Retina (tissue), 1 donor: ENCODE results near the gene CSF1.

Source experiments
- DNase-seq: peaks from one replicate; pipeline ENCODE4 v3.0.0-alpha.2; 2016

Gene CSF1

DNA sequence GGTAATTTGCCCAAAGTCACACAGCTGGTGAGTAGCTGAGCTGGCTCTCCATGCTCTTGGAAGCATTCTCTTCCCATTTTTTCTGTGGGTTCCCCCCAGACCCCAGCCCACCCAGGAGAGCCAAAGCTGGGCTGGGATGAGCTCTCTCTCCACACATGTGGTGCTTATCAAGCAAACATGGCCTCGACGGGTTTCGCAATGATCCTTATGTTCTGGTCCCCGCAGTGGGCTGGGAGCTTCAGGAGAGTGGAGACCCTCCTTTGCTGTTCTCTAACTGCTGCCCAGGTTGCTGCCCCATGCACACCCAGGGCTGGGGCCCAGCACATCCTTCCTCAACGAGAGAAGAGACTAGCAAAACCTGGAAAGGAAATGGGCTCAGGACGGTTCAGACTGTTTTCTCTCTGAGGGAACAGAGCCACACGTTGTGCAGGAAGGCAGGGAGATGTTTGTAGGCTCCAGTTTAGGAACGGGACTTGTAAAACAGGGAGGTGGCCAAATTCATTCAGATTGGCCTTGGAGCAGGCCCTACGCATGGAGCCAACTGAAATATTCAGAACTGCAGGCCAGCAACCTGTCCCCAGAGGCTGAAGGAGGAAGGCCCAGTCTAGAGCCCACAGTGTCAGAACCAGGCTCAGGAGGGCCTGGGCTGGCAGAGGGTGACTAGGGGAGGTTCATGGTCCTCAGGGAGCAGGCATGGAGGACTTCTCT is 27.2 kb upstream of the CSF1 start:
- DNase-seq, result no peak

DNA sequence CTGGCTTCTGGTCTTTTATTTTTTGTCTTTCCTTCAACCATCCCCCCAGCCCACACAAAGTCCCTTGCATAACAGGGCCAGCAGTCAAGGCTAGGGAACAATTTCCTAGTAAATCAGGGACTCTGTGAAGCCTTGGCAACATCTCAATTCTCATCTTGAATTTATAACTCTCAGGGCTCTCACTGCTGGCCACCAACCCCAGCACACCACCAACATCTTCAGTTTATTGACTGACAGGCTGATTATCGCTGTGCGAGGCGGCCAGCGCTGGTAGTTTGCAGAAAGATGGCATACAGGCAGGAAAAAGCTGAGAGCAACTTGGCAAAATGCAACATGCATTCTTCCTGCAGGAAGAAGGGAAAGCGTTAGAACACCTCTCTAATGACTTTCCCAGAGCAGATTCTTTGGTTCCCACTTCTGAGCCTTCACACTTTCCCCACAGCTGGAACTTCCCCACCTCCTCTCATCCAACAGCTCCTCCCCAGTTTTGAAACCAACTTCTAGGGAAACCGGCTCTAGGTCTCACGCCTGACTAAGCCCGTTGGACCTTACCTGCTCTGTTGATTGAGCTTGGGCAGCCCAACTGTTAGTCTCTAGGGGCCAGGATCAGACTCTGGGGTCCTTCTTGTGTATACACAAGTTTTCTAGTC is 26.3 kb upstream of the CSF1 start:
- DNase-seq, result no peak

DNA sequence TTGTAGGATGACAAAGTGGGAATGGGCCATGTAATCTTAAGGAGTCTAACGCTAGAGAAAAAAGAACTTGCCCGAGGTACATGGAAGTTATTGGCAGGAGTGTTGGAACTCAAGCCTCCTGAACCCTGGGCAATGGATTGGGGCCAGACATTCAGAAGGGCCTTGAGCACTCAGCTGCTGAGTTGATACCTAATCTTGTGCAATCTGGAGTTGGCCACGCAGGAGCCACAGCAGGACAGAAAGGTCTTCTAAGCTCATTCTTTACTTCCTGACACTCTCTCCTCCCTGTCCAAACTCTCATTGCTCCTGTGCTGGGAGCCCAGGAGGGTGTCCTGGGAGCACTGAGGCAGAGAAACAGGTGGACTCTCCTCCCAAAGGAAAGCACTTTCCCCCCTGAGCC is 25.1 kb upstream of the CSF1 start:
- DNase-seq, result no peak

DNA sequence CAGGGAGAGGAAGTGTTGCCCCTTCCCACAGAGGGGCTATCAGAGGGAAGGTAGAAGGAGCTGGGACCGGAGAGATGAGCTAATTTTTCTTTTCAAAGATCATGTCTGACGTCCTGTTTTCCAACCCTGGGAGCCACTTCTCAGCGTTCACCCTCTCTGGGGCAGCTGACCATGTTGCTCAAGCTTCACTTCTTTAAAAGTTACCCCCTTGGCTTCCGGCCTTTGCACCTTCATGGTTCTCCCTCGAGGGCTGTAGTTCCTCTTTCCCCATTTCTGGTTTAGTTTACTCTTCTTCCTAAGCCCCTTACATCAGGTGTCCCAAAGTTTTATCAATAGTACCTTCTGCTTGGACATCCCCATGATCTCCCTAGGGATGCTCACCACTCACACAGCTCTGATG is 23.8 kb upstream of the CSF1 start:
- no peak for DNase-seq

- no peak for DNase-seq
Measured at GRCh38 chr1:109887271-109887670, 23.4 kb upstream of the CSF1 start.

DNA sequence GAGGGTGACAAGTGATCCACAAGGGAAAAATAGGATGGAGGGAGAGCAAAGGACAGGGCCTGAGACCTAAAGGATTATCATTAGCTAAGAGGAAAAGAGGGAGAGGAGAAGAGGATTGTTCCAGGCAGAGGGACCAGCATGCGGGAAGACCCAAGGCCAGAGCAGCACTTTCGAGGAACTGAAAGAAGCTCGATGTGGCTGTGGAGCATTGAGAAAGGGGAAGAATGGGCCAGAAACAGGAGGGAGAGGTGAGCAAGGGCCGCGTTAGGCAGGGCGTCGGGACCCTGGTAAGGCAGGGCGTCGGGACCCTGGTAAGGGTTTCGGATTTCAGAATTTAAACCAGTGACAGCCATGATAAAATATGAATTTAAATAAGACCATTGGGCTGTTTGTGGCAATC is 22.8 kb upstream of the CSF1 start:
- no peak for DNase-seq

GRCh38 chr1:109889094-109889493 is 21.6 kb upstream of the CSF1 start:
- DNase-seq, result no peak

GRCh38 chr1:109890115-109890953 is 20.3 kb upstream of the CSF1 start:
- no peak for DNase-seq

DNA sequence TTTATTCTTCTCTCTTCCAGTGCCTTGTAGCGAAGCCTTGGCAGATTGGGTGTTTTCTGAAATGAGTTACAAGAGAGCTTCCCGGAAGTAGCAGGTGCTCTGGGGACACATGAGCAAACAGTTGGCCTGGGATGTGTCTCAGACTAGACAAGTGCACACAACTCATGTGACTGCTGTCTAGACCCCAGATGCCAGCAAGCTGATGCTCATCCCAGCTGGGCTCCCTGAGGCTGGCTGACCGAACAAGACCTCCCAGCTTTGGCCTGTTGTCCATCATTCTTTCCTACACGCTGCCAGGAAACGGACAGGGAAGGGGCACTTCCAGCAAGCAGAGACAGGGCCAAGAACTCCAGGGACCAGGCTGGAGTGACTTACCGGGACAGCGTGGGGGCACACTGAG is 18.7 kb upstream of the CSF1 start:
- DNase-seq, result peak; percentile 53

GRCh38 chr1:109892561-109893368 is 17.9 kb upstream of the CSF1 start:
- no peak for DNase-seq

DNA sequence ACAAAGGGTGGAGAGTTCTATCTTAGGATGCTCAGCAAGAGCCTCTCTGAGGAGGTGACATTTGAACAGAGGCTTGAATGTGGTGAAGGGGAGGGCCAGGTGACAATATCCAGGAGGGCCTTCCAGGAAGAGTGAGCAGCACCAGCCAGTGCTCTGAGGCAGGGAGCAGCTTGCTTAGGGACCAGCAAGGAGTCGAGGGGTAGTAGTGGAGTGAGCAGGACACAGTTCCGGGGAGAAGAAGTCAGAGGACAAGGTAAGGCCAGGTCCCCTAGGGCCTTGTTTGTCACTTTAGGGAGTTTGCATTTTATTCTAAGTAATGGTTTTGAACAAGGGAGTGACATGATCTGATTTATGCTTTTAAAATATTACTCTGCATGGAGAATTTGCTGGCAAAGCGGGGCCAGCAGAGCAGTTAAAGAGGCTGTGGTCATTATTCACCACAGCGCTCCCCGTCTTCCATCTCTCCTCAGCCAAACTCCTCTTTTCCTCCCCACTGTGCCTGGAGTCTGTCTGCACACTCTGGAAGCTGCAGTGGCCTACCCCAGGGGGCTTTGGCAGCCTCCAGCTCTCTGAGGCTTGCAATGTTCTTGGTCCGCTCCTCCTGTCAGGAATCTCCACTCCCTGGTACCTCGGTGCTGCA is 17.0 kb upstream of the CSF1 start:
- DNase-seq, result no peak

DNA sequence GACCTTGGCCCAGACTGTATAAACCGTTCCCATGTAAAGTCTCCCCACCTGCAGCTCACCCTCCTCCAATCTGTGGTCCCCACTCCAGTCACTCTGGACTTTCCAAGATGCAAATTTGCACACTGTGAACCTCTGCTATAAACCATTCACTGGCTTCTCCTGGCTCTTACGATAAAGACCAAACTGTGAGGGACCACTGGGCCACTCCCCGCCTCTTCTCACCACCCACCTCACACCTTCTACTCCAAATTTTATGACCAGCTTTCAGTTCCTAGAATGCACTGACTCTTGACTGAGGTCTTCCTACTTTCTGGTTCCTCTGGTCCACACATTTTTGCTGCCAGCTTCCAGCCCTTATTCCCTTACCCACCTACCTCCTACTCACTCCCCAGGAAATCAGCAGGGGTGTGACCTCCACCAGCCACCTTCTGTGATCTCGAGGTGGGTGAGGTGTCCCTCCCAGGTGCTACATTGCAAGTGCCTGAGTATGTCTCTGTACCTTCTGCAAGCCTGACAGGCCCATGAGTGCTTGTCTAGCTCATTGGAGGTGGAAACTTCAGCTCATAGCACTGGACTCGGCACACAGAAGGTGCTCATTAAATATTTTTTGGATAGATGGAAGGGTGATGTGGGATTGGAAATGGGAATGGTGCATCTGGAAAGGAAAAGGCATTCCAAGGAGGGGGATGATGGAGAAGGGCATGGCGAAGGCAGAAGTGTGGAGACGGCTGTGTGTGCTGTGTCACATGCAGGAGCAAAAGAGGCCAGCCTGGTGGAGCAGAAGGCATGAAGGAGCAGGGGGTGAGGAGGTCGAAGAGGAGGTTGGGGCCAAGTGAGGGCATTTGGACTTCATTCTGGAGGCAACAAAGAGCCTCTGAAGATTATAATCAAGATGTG is 15.6 kb upstream of the CSF1 start:
- DNase-seq, result no peak

- no peak for DNase-seq
Measured at GRCh38 chr1:109895720-109896504, 14.7 kb upstream of the CSF1 start.

GRCh38 chr1:109896681-109897080 is 14.0 kb upstream of the CSF1 start:
- DNase-seq, result no peak

DNA sequence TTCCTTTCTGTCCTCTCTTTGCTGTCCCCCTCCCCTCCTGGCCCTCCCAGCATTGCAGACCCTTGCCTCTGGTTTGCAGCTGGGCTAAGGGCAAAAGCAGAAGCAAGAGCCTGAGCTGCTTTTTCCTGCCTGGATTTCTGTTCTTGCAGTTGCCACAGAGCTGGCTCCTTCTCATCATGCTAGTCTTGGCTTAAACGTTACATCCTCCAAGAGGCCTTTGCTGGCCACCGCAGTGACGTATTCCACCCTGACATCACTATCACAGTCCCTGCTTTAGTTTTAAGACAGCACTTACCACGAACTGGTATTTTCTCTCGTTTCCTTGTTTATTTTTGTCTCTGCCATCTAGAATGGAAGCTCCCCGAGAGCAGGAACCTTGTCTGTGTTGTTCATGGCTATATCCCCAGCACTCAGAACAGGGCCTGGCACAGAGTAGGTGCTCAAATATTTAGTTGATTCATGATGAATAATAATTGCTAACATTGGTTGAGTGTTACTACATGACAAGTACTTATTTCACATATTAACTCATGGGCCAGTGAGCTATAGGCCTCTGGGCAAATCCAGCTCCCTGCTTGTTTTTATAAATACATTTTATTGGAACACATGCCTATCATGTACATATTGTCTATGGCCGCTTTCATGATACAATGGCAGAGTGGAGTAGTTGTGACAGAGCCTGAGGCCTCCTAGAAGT is 13.2 kb upstream of the CSF1 start:
- DNase-seq, result no peak

DNA sequence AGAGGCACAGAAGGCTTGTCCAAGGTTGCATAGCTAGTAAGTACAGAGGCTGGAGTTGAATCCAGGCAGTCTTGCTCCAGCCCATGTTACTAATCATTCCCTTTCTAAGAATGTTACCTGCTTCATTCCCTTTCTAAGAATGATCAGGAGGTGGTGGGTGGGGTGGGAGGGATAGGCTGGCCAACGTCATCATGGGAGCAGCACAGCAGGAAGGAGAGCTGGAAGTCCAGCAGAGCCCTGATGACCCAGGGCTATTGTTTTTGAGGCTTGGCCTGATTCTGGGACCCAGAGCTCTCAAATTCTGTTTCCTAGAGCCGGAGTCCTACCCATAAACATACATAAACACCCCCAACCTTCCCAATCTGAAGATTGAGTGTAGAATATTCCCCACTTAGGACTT is 11.8 kb upstream of the CSF1 start:
- DNase-seq, result no peak

GRCh38 chr1:109901141-109901523 is 9.5 kb upstream of the CSF1 start:
- DNase-seq, result no peak

DNA sequence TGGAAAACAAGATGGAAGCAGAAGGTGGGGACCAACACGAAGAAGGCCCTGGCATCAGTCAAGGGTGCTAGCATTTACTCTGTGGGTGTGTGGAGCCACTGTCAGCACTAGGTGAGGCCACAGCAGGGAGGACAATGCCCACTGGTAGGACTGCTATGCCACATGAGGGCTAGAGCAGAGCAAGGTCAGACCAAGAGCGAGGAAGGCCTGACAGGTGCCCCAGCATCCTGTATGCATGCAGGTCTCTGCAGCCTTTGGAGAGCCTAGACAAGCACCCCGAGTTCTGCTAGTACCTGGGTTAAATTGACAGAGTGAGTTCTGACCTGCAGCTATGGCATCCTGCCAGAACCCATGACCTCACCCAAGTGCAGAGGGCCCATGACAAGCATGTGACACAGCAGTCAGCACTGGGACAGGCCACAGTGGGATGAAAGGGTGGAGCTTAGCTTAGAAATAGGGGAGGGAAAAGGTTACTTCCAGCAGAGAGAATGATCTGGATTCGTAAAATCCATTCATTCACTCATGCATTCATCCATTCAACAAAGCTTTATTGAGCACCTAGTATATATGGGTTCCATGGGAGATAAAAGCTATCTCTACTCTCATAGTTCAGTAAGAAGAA is 9.0 kb upstream of the CSF1 start:
- no peak for DNase-seq

GRCh38 chr1:109902204-109902985 is 8.3 kb upstream of the CSF1 start:
- no peak for DNase-seq
